GM06990 (cell line): ENCODE data around the gene DNAH9.

ENCODE experiments used
- DNase-seq: peaks from one replicate; pipeline ENCODE4 v3.0.0-alpha.2; 2011; ENCODE audit not compliant: insufficient read length; ENCODE audit errors: extremely low read depth
- H3K27me3 ChIP-seq: replicated peaks from 2 replicates; pipeline ENCODE4 v1.6.0; 2011; ENCODE audit warnings: low read length; ENCODE audit not compliant: control insufficient read depth, insufficient read depth
- H3K36me3 ChIP-seq: 2 replicates; pipeline ENCODE4 v1.5.1; 2011; ENCODE audit warnings: low read length; ENCODE audit not compliant: control insufficient read depth, insufficient read depth
- H3K4me3 ChIP-seq: replicated peaks from 2 replicates; pipeline ENCODE4 v1.5.1; 2011; ENCODE audit warnings: low read depth, mild to moderate bottlenecking, control low read depth, low read length
- CTCF ChIP-seq: IDR thresholded peaks from 2 replicates; pipeline ENCODE4 v1.5.1; 2011; ENCODE audit warnings: low read length, control low read depth, mild to moderate bottlenecking, inconsistent platforms; ENCODE audit not compliant: insufficient read depth, poor library complexity, severe bottlenecking

The DNAH9 gene

GRCh38 chr17:11832401-11833137 lies 234.3 kb downstream of the DNAH9 start:
- DNase-seq: no peak
- Histone ChIP-seq H3K4me3 (no peak overlapping the region), H3K36me3 (no peaks in the 10 kb centered on the region), H3K27me3 (no peaks in the 10 kb centered on the region)
- no peak for TF ChIP-seq CTCF

- no peak for TF ChIP-seq CTCF
- no peak overlapping the region for H3K4me3 ChIP-seq
- DNase-seq: no peak
- no peaks in the 10 kb centered on the region for H3K27me3 ChIP-seq
- H3K36me3 ChIP-seq: no peaks in the 10 kb centered on the region
Measured at GRCh38 chr17:11836508-11836907, 238.2 kb downstream of the DNAH9 start.

GRCh38 chr17:11840052-11840451 lies 241.8 kb downstream of the DNAH9 start:
- TF ChIP-seq CTCF: no peak
- DNase-seq: no peak
- Histone ChIP-seq H3K4me3 (no peak overlapping the region), H3K27me3 (no peaks in the 10 kb centered on the region), H3K36me3 (no peaks in the 10 kb centered on the region)

GRCh38 chr17:11840831-11841230 lies 242.6 kb downstream of the DNAH9 start:
- no peaks in the 10 kb centered on the region for H3K27me3 ChIP-seq
- H3K4me3 ChIP-seq: no peak overlapping the region
- no peak for DNase-seq
- TF ChIP-seq CTCF: no peak
- H3K36me3 ChIP-seq: no peaks in the 10 kb centered on the region

- no peak for DNase-seq
- H3K27me3 ChIP-seq: no peaks in the 10 kb centered on the region
- H3K4me3 ChIP-seq: no peak overlapping the region
- TF ChIP-seq CTCF: no peak
- H3K36me3 ChIP-seq: no peaks in the 10 kb centered on the region
Measured at GRCh38 chr17:11848330-11848729, 250.1 kb downstream of the DNAH9 start.

GRCh38 chr17:11852231-11852630 lies 254.0 kb downstream of the DNAH9 start:
- H3K36me3 ChIP-seq: no peaks in the 10 kb centered on the region
- no peak for TF ChIP-seq CTCF
- DNase-seq: no peak
- no peaks in the 10 kb centered on the region for H3K27me3 ChIP-seq
- H3K4me3 ChIP-seq: no peak overlapping the region
